BJ (cell line): ENCODE results near the gene ICE2. TPM values are rescaled to one million over a fixed set of nuclear protein-coding genes. Genes with fewer than 3 reads are reported as not detected.

Experiments used
- CTCF ChIA-PET: fragments of 350-600 bp; formaldehyde crosslinking; extraction: SDS; loops from one replicate; lab custom pipeline; 2021; ENCODE audit warnings: antibody characterized with exemption, inconsistent platforms; lab: Yijun Ruan, JAX
- POLR2A ChIA-PET: fragments of 300-600 bp; sonication (Branson Sonifier 250); formaldehyde crosslinking; extraction: SDS; loops from one replicate; lab custom pipeline; 2021; ENCODE audit warnings: antibody characterized with exemption; lab: Charles Lee
- DNase-seq: peaks from one replicate; pipeline ENCODE4 v3.0.0-alpha.2; 2011; ENCODE audit warnings: low read depth
- H3K27me3 ChIP-seq: 2 replicates; pipeline ENCODE4 v1.6.0; 2011; ENCODE audit warnings: low read length; ENCODE audit not compliant: control insufficient read depth, insufficient read depth
- H3K36me3 ChIP-seq: 2 replicates; pipeline ENCODE4 v1.5.1; 2011; ENCODE audit warnings: low read length; ENCODE audit not compliant: control insufficient read depth, insufficient read depth
- H3K4me3 ChIP-seq: 2 replicates; pipeline ENCODE4 v1.5.1; 2011; ENCODE audit warnings: low read depth, mild to moderate bottlenecking, control low read depth, low read length
- polyA plus RNA-seq: library from polyadenylated mRNA; depleted of rRNA; stranded (reverse); fragments of >200 nt; gene quantifications from 2 replicates; pipeline ENCODE4 v1.2.3, GENCODE V29; 2011
- TF ChIP-seq, protein P1 (sequence below): IDR thresholded peaks from 2 replicates; pipeline ENCODE4 v1.5.1; 2011; ENCODE audit warnings: low read depth, mild to moderate bottlenecking, control low read depth, inconsistent platforms, low read length, moderate library complexity; ENCODE audit not compliant: insufficient read depth

The ICE2 gene
- polyA plus RNA-seq, 1 experiment: 19.4 TPM

DNA sequence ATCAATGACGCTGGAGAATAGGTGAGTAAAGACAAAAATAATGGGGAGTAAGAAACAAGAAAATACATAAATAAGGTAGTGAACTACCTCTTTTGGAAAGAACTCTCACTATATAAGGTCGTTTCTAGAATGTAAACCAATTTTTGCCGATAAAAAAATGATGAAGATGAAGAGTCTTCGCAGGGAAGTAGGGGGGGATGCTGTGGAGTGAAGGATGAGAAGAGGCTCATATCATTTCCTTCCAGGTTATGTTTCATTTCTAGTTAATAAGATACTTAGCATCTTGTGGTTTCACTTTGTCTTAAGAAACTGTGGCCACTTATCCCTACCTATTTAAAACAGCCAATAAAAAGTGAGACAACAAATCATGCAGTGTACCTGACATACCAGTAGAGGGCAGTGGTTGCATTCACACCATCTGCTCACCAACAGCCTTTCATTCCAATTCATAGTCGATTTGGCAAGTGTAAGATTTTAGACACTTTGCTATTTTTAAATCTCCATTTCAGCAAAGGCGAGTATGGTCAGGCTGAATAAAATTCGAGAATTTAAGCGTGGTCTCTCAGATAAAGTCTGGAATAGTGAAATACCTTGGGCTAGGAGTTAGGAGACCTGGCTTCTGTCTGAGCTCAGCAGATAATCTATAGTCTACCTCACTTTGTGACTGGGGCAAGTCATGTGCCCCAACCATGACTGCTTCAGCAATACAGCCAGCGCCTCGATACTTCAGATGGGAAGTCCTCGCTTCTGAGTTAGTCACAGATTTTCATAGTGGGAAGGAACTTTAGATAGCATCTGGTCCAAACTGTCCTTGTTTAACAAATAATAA lies 28.9 kb upstream of the ICE2 start:
- ChIA-PET POLR2A (no interaction called here), CTCF (interaction anchor here (0.7 to 10.3 kb wide), 13 partner anchors 11 to 1327 kb away, joined by 3 to 104 read pairs (median 5); no protein-coding TSS in a partner anchor)
- Histone ChIP-seq H3K36me3 (peaks cover 3% of the 10 kb centered on the region; the same call in 1 of the 2 replicates), H3K27me3 (no peaks in the 10 kb centered on the region), H3K4me3 (no peak overlapping the region)
- peak; percentile 22 for DNase-seq
- TF ChIP-seq, protein P1, sequence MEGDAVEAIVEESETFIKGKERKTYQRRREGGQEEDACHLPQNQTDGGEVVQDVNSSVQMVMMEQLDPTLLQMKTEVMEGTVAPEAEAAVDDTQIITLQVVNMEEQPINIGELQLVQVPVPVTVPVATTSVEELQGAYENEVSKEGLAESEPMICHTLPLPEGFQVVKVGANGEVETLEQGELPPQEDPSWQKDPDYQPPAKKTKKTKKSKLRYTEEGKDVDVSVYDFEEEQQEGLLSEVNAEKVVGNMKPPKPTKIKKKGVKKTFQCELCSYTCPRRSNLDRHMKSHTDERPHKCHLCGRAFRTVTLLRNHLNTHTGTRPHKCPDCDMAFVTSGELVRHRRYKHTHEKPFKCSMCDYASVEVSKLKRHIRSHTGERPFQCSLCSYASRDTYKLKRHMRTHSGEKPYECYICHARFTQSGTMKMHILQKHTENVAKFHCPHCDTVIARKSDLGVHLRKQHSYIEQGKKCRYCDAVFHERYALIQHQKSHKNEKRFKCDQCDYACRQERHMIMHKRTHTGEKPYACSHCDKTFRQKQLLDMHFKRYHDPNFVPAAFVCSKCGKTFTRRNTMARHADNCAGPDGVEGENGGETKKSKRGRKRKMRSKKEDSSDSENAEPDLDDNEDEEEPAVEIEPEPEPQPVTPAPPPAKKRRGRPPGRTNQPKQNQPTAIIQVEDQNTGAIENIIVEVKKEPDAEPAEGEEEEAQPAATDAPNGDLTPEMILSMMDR: peak; percentile 91

DNA sequence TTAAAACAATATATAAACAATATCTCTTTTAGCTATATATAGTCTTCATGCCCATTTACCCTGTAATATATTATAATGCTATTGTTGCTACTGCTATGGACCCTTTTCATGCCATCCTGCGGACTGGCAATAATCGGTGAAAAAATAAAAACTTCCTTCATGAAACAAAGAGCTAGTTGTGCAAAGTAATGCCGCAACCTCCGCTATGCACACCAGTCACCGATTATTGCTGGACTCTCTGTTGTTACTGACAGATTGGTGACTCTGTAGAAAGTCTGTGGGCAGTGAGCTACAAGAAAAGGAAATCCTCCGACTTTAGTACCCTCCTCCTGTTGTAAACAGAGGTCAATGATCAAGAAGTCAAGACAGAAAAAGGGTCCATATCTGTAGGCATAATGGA lies 17.9 kb upstream of the ICE2 start:
- TF ChIP-seq, protein P1: no peak
- no peak overlapping the region for H3K4me3 ChIP-seq

DNA sequence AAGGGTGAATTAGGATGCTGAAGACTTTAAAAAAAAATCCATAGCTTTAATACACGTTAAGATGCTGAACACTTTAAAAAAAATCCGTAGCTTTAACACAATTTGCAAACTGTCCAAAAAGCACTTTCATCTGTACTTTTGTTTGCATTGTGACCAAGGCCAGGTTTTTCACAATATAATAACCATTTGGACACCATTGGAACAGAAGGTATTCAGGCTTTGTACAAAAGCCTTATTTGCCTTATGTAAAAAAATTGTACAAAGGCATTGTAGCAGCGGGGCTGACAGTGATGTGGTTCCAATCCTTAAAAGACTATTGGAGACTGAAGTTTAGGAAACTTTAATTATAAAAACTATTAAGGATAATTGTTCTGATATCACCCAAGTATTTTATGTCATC lies 15.2 kb upstream of the ICE2 start:
- TF ChIP-seq, protein P1: no peak
- POLR2A ChIA-PET: no interaction called here
- CTCF ChIA-PET: interaction anchor here (1.1 to 2.1 kb wide), 4 partner anchors 13 to 167 kb away, joined by 3 to 7 read pairs (median 6); no protein-coding TSS in a partner anchor
- no peak for DNase-seq
- H3K4me3 ChIP-seq: no peak overlapping the region
- no peaks in the 10 kb centered on the region for H3K36me3 ChIP-seq
- no peaks in the 10 kb centered on the region for H3K27me3 ChIP-seq

More for the DNA sequence above, 17.9 kb upstream of the ICE2 start:
- ChIA-PET POLR2A (no interaction called here), CTCF (interaction anchor here (0.7 to 2.6 kb wide), 4 partner anchors 10 to 405 kb away, joined by 3 to 13 read pairs (median 3); no protein-coding TSS in a partner anchor)
- Histone ChIP-seq H3K27me3 (no peaks in the 10 kb centered on the region), H3K36me3 (no peaks in the 10 kb centered on the region)
- DNase-seq: no peak

DNA sequence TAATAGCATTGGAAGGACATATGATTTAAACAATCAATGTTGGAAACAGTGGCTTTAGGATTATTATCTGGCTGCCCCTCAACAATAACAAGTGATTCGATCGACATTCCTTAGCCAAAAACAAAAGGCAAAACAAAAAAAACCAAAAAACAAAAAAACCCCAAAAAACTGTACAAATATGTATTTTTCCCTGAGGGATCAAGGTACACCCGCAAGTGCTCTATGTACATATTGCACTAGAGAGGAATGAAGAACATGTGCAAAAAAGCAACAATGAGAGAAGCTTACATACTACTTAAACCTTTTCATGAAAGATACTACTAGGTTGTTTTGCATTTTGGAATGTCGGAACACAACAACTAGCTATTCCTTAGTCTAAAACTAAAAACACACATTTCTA lies 14.2 kb upstream of the ICE2 start:
- TF ChIP-seq, protein P1: no peak
- DNase-seq: no peak
- Histone ChIP-seq H3K27me3 (no peaks in the 10 kb centered on the region), H3K4me3 (no peak overlapping the region), H3K36me3 (no peaks in the 10 kb centered on the region)
- ChIA-PET POLR2A (interaction anchor here (0.5 kb wide), 1 partner anchor 560 kb away, joined by 4 read pairs; no protein-coding TSS in a partner anchor), CTCF (interaction anchor here (2.1 kb wide), 1 partner anchor 166 kb away, joined by 7 read pairs; no protein-coding TSS in a partner anchor)

DNA sequence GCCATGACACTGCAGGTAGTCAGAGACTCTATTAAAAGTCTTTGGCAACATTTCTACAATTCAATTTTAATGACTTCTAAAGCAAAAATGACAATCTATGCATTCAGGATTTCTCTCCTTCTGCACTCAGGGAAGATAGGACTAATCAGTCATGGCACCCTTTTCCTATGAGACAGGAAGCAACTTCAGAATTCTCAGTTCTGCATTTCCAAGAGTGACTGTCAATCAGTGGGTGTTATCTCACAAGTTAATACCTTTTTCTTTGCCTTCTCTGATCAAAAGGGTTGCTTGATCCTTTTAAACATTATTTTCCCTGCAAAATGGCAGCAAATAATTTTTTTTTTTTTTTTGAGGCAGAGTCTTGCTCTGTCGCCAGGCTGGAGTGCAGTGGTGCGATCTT lies 7.8 kb upstream of the ICE2 start:
- POLR2A ChIA-PET: no interaction called here
- TF ChIP-seq, protein P1: no peak
- Histone ChIP-seq H3K4me3 (no peak overlapping the region), H3K36me3 (no peaks in the 10 kb centered on the region), H3K27me3 (no peaks in the 10 kb centered on the region)
- no peak for DNase-seq
- CTCF ChIA-PET: no interaction called here
